ENCODE data around the gene HP. TPM values are rescaled to one million over a fixed set of nuclear protein-coding genes. Genes with fewer than 3 reads are reported as not detected.
"Not testable (repeated sequence)": the region's sequence is repeated elsewhere in the genome, so short reads cannot be mapped to it uniquely, and the experiment has no call there.

Gene HP
- total and polyA plus RNA-seq, 9 donors, result 0.13 to 1.5 (median 0.95) TPM

- not testable (repeated sequence) for H3K4me1 ChIP-seq (ENCODE audit: control insufficient read depth, insufficient read depth, low read length); H3K27me3 ChIP-seq (ENCODE audit: control insufficient read depth, insufficient read depth, low read length); H3K36me3 ChIP-seq (ENCODE audit: control insufficient read depth, insufficient read depth, low read length); DNase-seq; H3K9me3 ChIP-seq (replicated peaks; ENCODE audit: control insufficient read depth, low read depth, low read length); H3K27ac ChIP-seq (ENCODE audit: low read length); H3K4me3 ChIP-seq (ENCODE audit: low read length)
- WGBS (ENCODE audit: insufficient coverage), result no CpG with 5 or more reads among the region's 7 CpGs
Observed at GRCh38 chr16:72059060-72059459, 4.8 kb downstream of the HP start.

- no peaks in the 10 kb centered on the region for H3K4me1 ChIP-seq (ENCODE audit: control insufficient read depth, insufficient read depth, low read length)
- DNase-seq, result no peak
- WGBS (ENCODE audit: insufficient coverage), result 93% methylated on average over 8 of the region's 9 CpGs
- H3K36me3 ChIP-seq (ENCODE audit: control insufficient read depth, insufficient read depth, low read length), result no peaks in the 10 kb centered on the region
- H3K27me3 ChIP-seq (ENCODE audit: control insufficient read depth, insufficient read depth, low read length), result no peaks in the 10 kb centered on the region
- no peak overlapping the region for H3K27ac ChIP-seq (ENCODE audit: low read length)
- no peak overlapping the region for H3K4me3 ChIP-seq (ENCODE audit: low read length)
- H3K9me3 ChIP-seq (replicated peaks; ENCODE audit: control insufficient read depth, low read depth, low read length), result no peaks in the 10 kb centered on the region
Observed at GRCh38 chr16:72060405-72060804, 6.1 kb downstream of the HP start.

GRCh38 chr16:72061564-72061963, 7.3 kb downstream of the HP start:
- Histone ChIP-seq H3K4me1 (ENCODE audit: control insufficient read depth, insufficient read depth, low read length) (no peaks in the 10 kb centered on the region), H3K27me3 (ENCODE audit: control insufficient read depth, insufficient read depth, low read length) (no peaks in the 10 kb centered on the region), H3K4me3 (ENCODE audit: low read length) (no peak overlapping the region), H3K27ac (ENCODE audit: low read length) (no peak overlapping the region), H3K9me3 (replicated peaks; ENCODE audit: control insufficient read depth, low read depth, low read length) (no peaks in the 10 kb centered on the region), H3K36me3 (ENCODE audit: control insufficient read depth, insufficient read depth, low read length) (no peaks in the 10 kb centered on the region)
- no peak for DNase-seq
- WGBS (ENCODE audit: insufficient coverage), result no CpG with 5 or more reads among the region's 1 CpG

GRCh38 chr16:72064361-72064894, 10.1 kb downstream of the HP start:
- Histone ChIP-seq H3K4me3 (ENCODE audit: low read length) (no peak overlapping the region), H3K36me3 (ENCODE audit: control insufficient read depth, insufficient read depth, low read length) (no peaks in the 10 kb centered on the region), H3K9me3 (replicated peaks; ENCODE audit: control insufficient read depth, low read depth, low read length) (no peaks in the 10 kb centered on the region), H3K27me3 (ENCODE audit: control insufficient read depth, insufficient read depth, low read length) (no peaks in the 10 kb centered on the region), H3K27ac (ENCODE audit: low read length) (no peak overlapping the region), H3K4me1 (ENCODE audit: control insufficient read depth, insufficient read depth, low read length) (no peaks in the 10 kb centered on the region)
- WGBS (ENCODE audit: insufficient coverage), result 92% methylated on average over 10 of the region's 10 CpGs
- no peak for DNase-seq

- no CpG with 5 or more reads among the region's 1 CpG for WGBS (ENCODE audit: insufficient coverage)
- DNase-seq, result peak; percentile 50
- no peaks in the 10 kb centered on the region for H3K4me1 ChIP-seq (ENCODE audit: control insufficient read depth, insufficient read depth, low read length)
Observed at GRCh38 chr16:72066747-72067146, 12.4 kb downstream of the HP start.

GRCh38 chr16:72068930-72069329, 14.6 kb downstream of the HP start:
- Histone ChIP-seq H3K27me3 (ENCODE audit: control insufficient read depth, insufficient read depth, low read length) (no peaks in the 10 kb centered on the region), H3K36me3 (ENCODE audit: control insufficient read depth, insufficient read depth, low read length) (no peaks in the 10 kb centered on the region), H3K4me1 (ENCODE audit: control insufficient read depth, insufficient read depth, low read length) (no peaks in the 10 kb centered on the region), H3K27ac (ENCODE audit: low read length) (no peak overlapping the region), H3K9me3 (replicated peaks; ENCODE audit: control insufficient read depth, low read depth, low read length) (no peaks in the 10 kb centered on the region), H3K4me3 (ENCODE audit: low read length) (no peak overlapping the region)
- no CpG with 5 or more reads among the region's 4 CpGs for whole genome bisulfite sequencing (ENCODE audit: insufficient coverage)
- no peak for DNase-seq

More at GRCh38 chr16:72066747-72067146, 12.4 kb downstream of the HP start:
- Histone ChIP-seq H3K27ac (ENCODE audit: low read length) (no peak overlapping the region), H3K27me3 (ENCODE audit: control insufficient read depth, insufficient read depth, low read length) (no peaks in the 10 kb centered on the region), H3K4me3 (ENCODE audit: low read length) (no peak overlapping the region), H3K36me3 (ENCODE audit: control insufficient read depth, insufficient read depth, low read length) (no peaks in the 10 kb centered on the region), H3K9me3 (replicated peaks; ENCODE audit: control insufficient read depth, low read depth, low read length) (no peaks in the 10 kb centered on the region)

- Histone ChIP-seq H3K4me3 (ENCODE audit: low read length) (no peak overlapping the region), H3K36me3 (ENCODE audit: control insufficient read depth, insufficient read depth, low read length) (peaks cover under 1% of the 10 kb centered on the region), H3K27me3 (ENCODE audit: control insufficient read depth, insufficient read depth, low read length) (no peaks in the 10 kb centered on the region), H3K4me1 (ENCODE audit: control insufficient read depth, insufficient read depth, low read length) (no peaks in the 10 kb centered on the region), H3K9me3 (replicated peaks; ENCODE audit: control insufficient read depth, low read depth, low read length) (no peaks in the 10 kb centered on the region), H3K27ac (ENCODE audit: low read length) (no peak overlapping the region)
- 41% methylated on average over 6 of the region's 12 CpGs for WGBS (ENCODE audit: insufficient coverage)
- DNase-seq, result no peak
Observed at GRCh38 chr16:72072514-72073342, 18.4 kb downstream of the HP start.

- peaks cover 2% of the 10 kb centered on the region for H3K36me3 ChIP-seq (ENCODE audit: control insufficient read depth, insufficient read depth, low read length)
- DNase-seq, result peak; percentile 14
- no peaks in the 10 kb centered on the region for H3K4me1 ChIP-seq (ENCODE audit: control insufficient read depth, insufficient read depth, low read length)
- no peaks in the 10 kb centered on the region for H3K27me3 ChIP-seq (ENCODE audit: control insufficient read depth, insufficient read depth, low read length)
- H3K4me3 ChIP-seq (ENCODE audit: low read length), result no peak overlapping the region
- no CpG with 5 or more reads among the region's 8 CpGs for WGBS (ENCODE audit: insufficient coverage)
- H3K9me3 ChIP-seq (replicated peaks; ENCODE audit: control insufficient read depth, low read depth, low read length), result no peaks in the 10 kb centered on the region
- no peak overlapping the region for H3K27ac ChIP-seq (ENCODE audit: low read length)
Observed at GRCh38 chr16:72073560-72074230, 19.4 kb downstream of the HP start.

- not testable (repeated sequence) for DNase-seq; H3K27ac ChIP-seq (ENCODE audit: low read length); H3K9me3 ChIP-seq (replicated peaks; ENCODE audit: control insufficient read depth, low read depth, low read length); H3K4me1 ChIP-seq (ENCODE audit: control insufficient read depth, insufficient read depth, low read length); H3K27me3 ChIP-seq (ENCODE audit: control insufficient read depth, insufficient read depth, low read length); H3K36me3 ChIP-seq (ENCODE audit: control insufficient read depth, insufficient read depth, low read length); H3K4me3 ChIP-seq (ENCODE audit: low read length)
- 65% methylated on average over 2 of the region's 6 CpGs for WGBS (ENCODE audit: insufficient coverage)
Observed at GRCh38 chr16:72075067-72075466, 20.8 kb downstream of the HP start.

GRCh38 chr16:72076991-72077706, 22.8 kb downstream of the HP start:
- not testable (repeated sequence) for H3K9me3 ChIP-seq (replicated peaks; ENCODE audit: control insufficient read depth, low read depth, low read length); H3K4me1 ChIP-seq (ENCODE audit: control insufficient read depth, insufficient read depth, low read length); DNase-seq; H3K27me3 ChIP-seq (ENCODE audit: control insufficient read depth, insufficient read depth, low read length); H3K27ac ChIP-seq (ENCODE audit: low read length); H3K4me3 ChIP-seq (ENCODE audit: low read length); H3K36me3 ChIP-seq (ENCODE audit: control insufficient read depth, insufficient read depth, low read length)
- WGBS (ENCODE audit: insufficient coverage), result no CpG with 5 or more reads among the region's 5 CpGs

All from muscle of leg (tissue), 11 donors.